Tibial nerve (tissue), 4 donors: ENCODE measurements around the gene TNKS1BP1. TPM values are rescaled to one million over a fixed set of nuclear protein-coding genes. Genes with fewer than 3 reads are reported as not detected.
"Not testable (repeated sequence)": the region's sequence is repeated elsewhere in the genome, so short reads cannot be mapped to it uniquely, and the experiment has no call there.

ENCODE experiments used
- DNase-seq, 2 donors: peaks; one replicate each; pipeline ENCODE4 v3.0.0-alpha.2; 2019; ENCODE audit warnings: low spot score in 2 of 2
- H3K27ac ChIP-seq, 4 donors: fragments of 200-600 bp; sonication (generic) in 3 of 4; one replicate each; pipeline ENCODE4 v1.5.1; 2017 to 2019; ENCODE audit warnings: mild to moderate bottlenecking in 1 of 4
- H3K27me3 ChIP-seq, 2 donors: fragments of 200-600 bp; sonication (generic) in 1 of 2; one replicate each; pipeline versions ENCODE4 v1.5.1 to v1.6.0; 2017 to 2019
- H3K36me3 ChIP-seq, 3 donors: fragments of 200-600 bp; sonication (generic); one replicate each; pipeline ENCODE4 v1.5.1; 2018 to 2019
- H3K4me1 ChIP-seq, 4 donors: fragments of 200-600 bp; sonication (generic) in 3 of 4; one replicate each; pipeline ENCODE4 v1.5.1; 2017 to 2019
- H3K4me3 ChIP-seq, 4 donors: fragments of 200-600 bp; sonication (generic) in 3 of 4; one replicate each; pipeline ENCODE4 v1.5.1; 2017 to 2019; ENCODE audit warnings: mild to moderate bottlenecking in 1 of 4, moderate library complexity in 1 of 4
- H3K9me3 ChIP-seq, 4 donors: fragments of 200-600 bp; sonication (generic) in 3 of 4; one replicate each; pipeline ENCODE4 v1.5.1; 2017 to 2019
- EP300 ChIP-seq, 2 donors: sonication (generic); formaldehyde crosslinking; IDR thresholded peaks; one replicate each; pipeline ENCODE4 v1.6.1; 2017; ENCODE audit warnings: antibody characterized with exemption in 2 of 2, mild to moderate bottlenecking in 1 of 2
- POLR2A ChIP-seq, 2 donors: fragments of 450-650 bp; IDR thresholded peaks; one replicate each; pipeline ENCODE4 v1.6.1; 2017; ENCODE audit warnings: antibody characterized with exemption in 2 of 2, mild to moderate bottlenecking in 2 of 2, moderate library complexity in 2 of 2
- WGBS, 2 donors: methylation state at CpG; one replicate each; pipeline ENCODE4 v1.1.5; 2018; 5-methylcytosine and 5-hydroxymethylcytosine counted together
- total RNA-seq, 4 donors: library from RNA; depleted of rRNA; stranded (reverse); fragments of >200 nt; gene quantifications; one replicate each; pipeline ENCODE4 v1.1.0, GENCODE V29; 2016
- TF ChIP-seq, protein P1 (sequence below), 5 experiments: fragments of 200-600 bp in 3 of 5; fragments of 450-650 bp in 2 of 5; sonication (generic) in 3 of 5; IDR thresholded peaks; one replicate each; pipeline ENCODE4 v1.5.1; 2016 to 2019; ENCODE audit warnings: antibody characterized with exemption in 5 of 5, mild to moderate bottlenecking in 3 of 5, moderate library complexity in 2 of 5

TNKS1BP1 gene
- total RNA-seq, 4 donors from 2014 or later, result 147 to 238 (median 204) TPM

DNA sequence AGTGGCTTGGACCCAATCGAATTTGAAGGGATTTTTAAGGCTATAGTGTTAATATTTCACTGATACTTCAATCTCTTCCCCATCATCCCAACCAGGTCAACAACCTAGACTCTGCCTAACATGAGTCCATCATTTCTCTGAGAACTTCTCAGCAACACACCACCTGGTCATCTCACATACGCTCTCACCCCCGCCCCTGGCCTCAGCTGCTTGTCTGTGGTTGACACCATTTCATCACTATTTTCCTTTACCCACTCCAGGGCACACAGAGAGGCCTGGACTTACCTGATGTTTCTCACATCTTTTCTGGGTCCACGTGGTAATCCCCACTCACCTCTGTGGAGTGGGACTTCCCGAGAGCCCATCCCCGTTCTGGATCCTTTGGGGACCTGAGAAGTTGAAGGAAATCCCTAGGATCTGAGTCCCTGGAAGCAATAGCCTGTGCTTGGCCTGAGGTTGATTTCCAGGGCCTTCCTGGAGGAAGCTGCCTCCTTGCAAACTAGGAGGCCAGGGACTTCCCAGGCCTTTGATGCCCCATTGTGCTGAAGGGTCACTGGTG lies 16.6 kb upstream of the TNKS1BP1 start:
- Histone ChIP-seq H3K4me3 (no peak overlapping the region), H3K27me3 (no peaks in the 10 kb centered on the region), H3K27ac (no peak overlapping the region), H3K9me3 (no peaks in the 10 kb centered on the region), H3K4me1 (peaks cover 0 to 11% (median 1%) of the 10 kb centered on the region in 4 donors), H3K36me3 (no peaks in the 10 kb centered on the region)
- TF ChIP-seq POLR2A (IDR thresholded peaks at IDR 0.05) (no peak), EP300 (IDR thresholded peaks at IDR 0.05) (no peak)
- TF ChIP-seq, protein P1, sequence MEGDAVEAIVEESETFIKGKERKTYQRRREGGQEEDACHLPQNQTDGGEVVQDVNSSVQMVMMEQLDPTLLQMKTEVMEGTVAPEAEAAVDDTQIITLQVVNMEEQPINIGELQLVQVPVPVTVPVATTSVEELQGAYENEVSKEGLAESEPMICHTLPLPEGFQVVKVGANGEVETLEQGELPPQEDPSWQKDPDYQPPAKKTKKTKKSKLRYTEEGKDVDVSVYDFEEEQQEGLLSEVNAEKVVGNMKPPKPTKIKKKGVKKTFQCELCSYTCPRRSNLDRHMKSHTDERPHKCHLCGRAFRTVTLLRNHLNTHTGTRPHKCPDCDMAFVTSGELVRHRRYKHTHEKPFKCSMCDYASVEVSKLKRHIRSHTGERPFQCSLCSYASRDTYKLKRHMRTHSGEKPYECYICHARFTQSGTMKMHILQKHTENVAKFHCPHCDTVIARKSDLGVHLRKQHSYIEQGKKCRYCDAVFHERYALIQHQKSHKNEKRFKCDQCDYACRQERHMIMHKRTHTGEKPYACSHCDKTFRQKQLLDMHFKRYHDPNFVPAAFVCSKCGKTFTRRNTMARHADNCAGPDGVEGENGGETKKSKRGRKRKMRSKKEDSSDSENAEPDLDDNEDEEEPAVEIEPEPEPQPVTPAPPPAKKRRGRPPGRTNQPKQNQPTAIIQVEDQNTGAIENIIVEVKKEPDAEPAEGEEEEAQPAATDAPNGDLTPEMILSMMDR (IDR thresholded peaks at IDR 0.05), result no peak
- DNase-seq, result no peak
- WGBS, 2 donors, result 74 to 83% methylated on average over 5 to 6 of the region's 6 CpGs

DNA sequence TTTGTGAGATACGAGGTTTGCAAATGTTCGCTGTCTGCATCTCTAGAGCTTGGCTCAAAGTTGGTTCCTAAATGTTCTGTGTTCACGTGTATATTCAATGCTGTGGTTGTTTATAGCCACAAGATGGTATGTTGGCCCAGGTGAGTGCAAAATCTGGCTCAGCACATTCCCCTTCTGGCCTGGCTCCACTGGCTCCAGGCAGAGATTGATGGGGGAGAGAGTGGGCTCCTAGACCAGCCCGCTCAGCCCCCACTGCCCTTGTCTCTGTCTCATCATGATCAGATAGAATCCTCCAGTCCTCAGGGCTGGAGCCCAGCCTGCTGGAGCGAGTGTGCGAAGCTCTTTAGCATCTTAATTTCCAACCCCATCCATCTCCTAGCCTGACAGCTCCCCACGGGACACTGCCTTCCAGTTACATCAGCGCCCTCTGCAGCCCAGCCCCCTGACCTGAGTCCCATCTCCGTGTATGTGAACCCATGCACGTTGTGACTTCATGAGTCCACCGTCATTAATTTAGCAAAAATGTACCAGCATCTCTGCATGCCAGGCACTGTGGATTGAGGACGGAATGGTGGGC lies 15.4 kb upstream of the TNKS1BP1 start:
- 39 to 45% methylated on average over 12 of the region's 12 CpGs for WGBS, 2 donors
- no peaks in the 10 kb centered on the region for H3K36me3 ChIP-seq
- no peak for TF ChIP-seq EP300 (IDR thresholded peaks at IDR 0.05)
- TF ChIP-seq, protein P1 (IDR thresholded peaks at IDR 0.05), result no peak
- no peak for TF ChIP-seq POLR2A (IDR thresholded peaks at IDR 0.05)
- no peak for DNase-seq
- no peak overlapping the region for H3K27ac ChIP-seq
- H3K9me3 ChIP-seq, result no peaks in the 10 kb centered on the region
- no peak overlapping the region for H3K4me3 ChIP-seq
- peaks cover 0 to 10% (median 4%) of the 10 kb centered on the region in 4 donors for H3K4me1 ChIP-seq
- no peaks in the 10 kb centered on the region for H3K27me3 ChIP-seq

DNA sequence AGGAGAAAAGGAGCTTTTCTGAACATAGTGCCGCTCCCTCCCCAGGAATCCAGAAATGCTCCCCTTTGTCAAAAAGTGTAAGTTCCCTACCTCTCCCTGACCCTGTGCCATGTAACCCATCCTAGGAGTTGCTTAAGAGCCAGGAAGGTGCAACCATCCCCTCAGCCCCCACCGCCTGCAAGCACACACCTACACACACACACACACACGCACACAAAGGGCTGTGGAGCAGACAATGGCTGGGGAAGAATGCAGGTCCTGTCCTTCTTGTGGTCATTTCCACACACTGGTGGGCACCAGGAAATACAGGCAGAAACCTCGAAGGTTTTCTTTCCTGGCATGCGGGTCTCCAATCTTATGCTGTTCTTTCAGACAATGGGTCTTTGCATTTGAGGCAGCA lies 14.6 kb upstream of the TNKS1BP1 start:
- Histone ChIP-seq H3K27ac (no peak overlapping the region), H3K27me3 (no peaks in the 10 kb centered on the region), H3K4me1 (peaks cover 3 to 17% (median 8%) of the 10 kb centered on the region in 4 donors), H3K4me3 (no peak overlapping the region), H3K9me3 (no peaks in the 10 kb centered on the region), H3K36me3 (peaks cover 0 to 3% (median 0%) of the 10 kb centered on the region in 3 donors)
- WGBS, 2 donors, result 58 to 67% methylated on average over 5 of the region's 5 CpGs
- no peak for DNase-seq
- TF ChIP-seq POLR2A (IDR thresholded peaks at IDR 0.05) (no peak), EP300 (IDR thresholded peaks at IDR 0.05) (no peak)
- TF ChIP-seq, protein P1 (IDR thresholded peaks at IDR 0.05), result no peak

DNA sequence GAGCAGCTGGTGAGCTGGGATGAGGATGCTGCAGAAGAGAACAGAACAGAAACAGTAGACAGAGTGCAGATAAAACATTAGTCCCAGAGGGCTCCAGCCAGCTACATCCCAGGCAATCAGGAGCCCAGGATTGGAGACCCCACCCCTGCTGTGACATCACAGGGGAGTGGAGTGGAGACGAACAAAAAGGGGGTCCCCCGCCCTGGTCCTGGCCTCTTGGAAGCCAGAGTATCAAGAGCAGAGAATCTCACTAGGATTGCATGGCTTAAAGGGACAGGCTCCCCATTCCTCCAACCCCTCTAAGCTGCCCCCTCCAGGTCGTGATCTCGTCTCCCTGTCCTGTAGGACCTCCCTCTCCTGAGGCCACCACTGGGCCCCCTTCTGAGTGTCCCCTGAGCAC lies 13.4 kb upstream of the TNKS1BP1 start, which contains the start of gene P2RX3:
TSS of gene P2RX3 (plus strand) at position 211 of the 400 bp plus-strand sequence. CDS start 199 bp downstream, outside the sequence.
- peaks cover 0 to 11% (median 4%) of the 10 kb centered on the region in 3 donors for H3K36me3 ChIP-seq
- no peak within 1 kb of the TSS for H3K27ac ChIP-seq
- DNase-seq, result no peak
- no peaks in the 10 kb centered on the region for H3K9me3 ChIP-seq
- H3K4me1 ChIP-seq, result peaks cover 3 to 24% (median 8%) of the 10 kb centered on the region in 4 donors
- WGBS, 2 donors, result 21 to 29% methylated on average over 4 of the region's 4 CpGs
- H3K4me3 ChIP-seq, result no peak within 1 kb of the TSS
- H3K27me3 ChIP-seq, result no peaks in the 10 kb centered on the region
- no peak for TF ChIP-seq POLR2A (IDR thresholded peaks at IDR 0.05)
- no peak for TF ChIP-seq EP300 (IDR thresholded peaks at IDR 0.05)

DNA sequence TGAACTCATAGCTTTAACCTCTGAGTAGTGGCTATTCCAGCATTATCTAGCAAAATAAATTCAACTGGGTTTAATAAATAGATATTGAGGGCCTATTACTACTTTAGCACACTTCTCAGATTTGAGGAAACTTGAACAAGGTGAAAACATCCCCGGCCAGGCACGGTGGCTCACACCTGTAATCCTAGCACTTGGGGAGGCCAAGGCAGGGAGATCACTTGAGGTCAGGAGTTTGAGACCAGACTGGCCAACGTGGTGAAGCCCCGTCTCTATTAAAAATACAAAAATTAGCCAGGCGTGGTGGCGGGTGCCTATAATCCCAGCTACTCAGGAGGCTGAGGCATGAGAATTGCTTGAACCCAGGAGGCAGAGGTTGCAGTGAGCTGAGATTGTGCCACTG lies 12.1 kb upstream of the TNKS1BP1 start:
- H3K9me3 ChIP-seq, DNase-seq, H3K4me3 ChIP-seq, H3K27me3 ChIP-seq: not testable (repeated sequence)
- WGBS, 2 donors, result 93 to 96% methylated on average over 6 of the region's 6 CpGs
- Histone ChIP-seq H3K36me3 (peaks cover 4 to 24% (median 5%) of the 10 kb centered on the region in 3 donors), H3K4me1 (peaks cover 3 to 24% (median 8%) of the 10 kb centered on the region in 4 donors), H3K27ac (peak overlapping the region in 1 of 4 donors; percentile 94)

DNA sequence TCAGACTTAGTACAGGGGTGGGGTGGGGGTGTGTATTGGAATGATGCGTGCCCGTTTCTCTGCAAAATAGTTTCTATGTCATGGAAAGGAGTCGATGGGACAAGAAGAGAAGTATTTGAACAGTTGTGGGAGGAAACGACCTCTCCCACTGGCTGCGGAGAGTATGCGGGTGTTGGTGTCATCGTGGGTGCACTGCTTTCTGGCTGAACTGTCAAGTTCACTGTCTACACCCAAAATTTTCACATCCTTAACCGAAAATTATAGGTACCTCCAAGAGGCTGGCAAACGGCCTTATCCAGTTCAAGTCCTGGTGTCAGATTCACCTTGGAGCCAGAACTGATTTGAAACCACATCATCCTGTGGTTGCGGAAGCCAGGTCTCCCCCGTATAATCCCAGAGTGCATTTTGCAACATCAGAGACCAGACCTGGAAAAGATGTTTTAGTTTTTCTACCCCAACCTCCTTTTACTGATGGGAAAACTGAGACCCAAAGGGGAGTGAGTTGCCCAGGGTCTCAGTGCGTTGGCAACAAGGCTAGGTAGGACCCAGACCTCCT lies 11.4 kb upstream of the TNKS1BP1 start:
- peaks cover 3 to 24% (median 8%) of the 10 kb centered on the region in 4 donors for H3K4me1 ChIP-seq
- peaks cover 4 to 30% (median 8%) of the 10 kb centered on the region in 3 donors for H3K36me3 ChIP-seq
- TF ChIP-seq POLR2A (IDR thresholded peaks at IDR 0.05) (no peak), EP300 (IDR thresholded peaks at IDR 0.05) (no peak)
- TF ChIP-seq, protein P1 (IDR thresholded peaks at IDR 0.05), result no peak
- H3K9me3 ChIP-seq, result no peaks in the 10 kb centered on the region
- no peak for DNase-seq
- peak overlapping the region; percentile 73 to 87 (median 74) for H3K4me3 ChIP-seq
- WGBS, 2 donors, result 25 to 26% methylated on average over 12 of the region's 12 CpGs
- no peaks in the 10 kb centered on the region for H3K27me3 ChIP-seq
- peak overlapping the region; percentile 81 to 94 (median 94) for H3K27ac ChIP-seq
